NB4 (cell line): ENCODE results near the gene HSPB7.
"Not testable (repeated sequence)": the region's sequence is repeated elsewhere in the genome, so short reads cannot be mapped to it uniquely, and the experiment has no call there.

Source experiments
- CTCF ChIP-seq: IDR thresholded peaks from one replicate; pipeline ENCODE4 v1.5.1; 2012; ENCODE audit warnings: low read depth, low read length
- MAX ChIP-seq: IDR thresholded peaks from 2 replicates; pipeline ENCODE4 v1.6.1; 2011; ENCODE audit warnings: low read depth, low read length
- MYC ChIP-seq: IDR thresholded peaks from 2 replicates; pipeline ENCODE4 v1.6.1; 2011; ENCODE audit warnings: low read depth, low read length
- POLR2A ChIP-seq: IDR thresholded peaks from 2 replicates; pipeline ENCODE4 v1.6.1; 2011; ENCODE audit warnings: mild to moderate bottlenecking; ENCODE audit not compliant: insufficient read length; ENCODE audit errors: extremely low read depth

- not testable (repeated sequence) for TF ChIP-seq CTCF, POLR2A, MYC, MAX
These were observed 8.5 kb upstream of the HSPB7 start for GRCh38 chr1:16026302-16026701.
